Cerebellar nuclear complex (tissue), 1 donor: ENCODE measurements around the gene DENND4A.

Experiments used
- DNase-seq, 2 experiments: peaks; one replicate each; lab custom pipeline; 2025; lab: John Stamatoyannopoulos, UW

DENND4A gene

GRCh38 chr15:65792138-65792987, at the start of gene DENND4A:
Gene DENND4A (minus strand): TSS chr15:65792293. CDS start chr15:65756450, 35,843 bp downstream.
- peak; percentile 76 to 86 for DNase-seq

- no peak for DNase-seq
Observed at GRCh38 chr15:65841121-65841930, 49.2 kb upstream of the DENND4A start.

GRCh38 chr15:65839985-65840384, 47.9 kb upstream of the DENND4A start:
- no peak for DNase-seq

- DNase-seq = no peak
Observed at GRCh38 chr15:65839354-65839901, 47.3 kb upstream of the DENND4A start.

GRCh38 chr15:65837301-65838294, 45.5 kb upstream of the DENND4A start:
- DNase-seq = no peak

GRCh38 chr15:65836665-65837064, 44.6 kb upstream of the DENND4A start:
- DNase-seq = no peak

- no peak for DNase-seq
Observed at GRCh38 chr15:65835447-65835846, 43.4 kb upstream of the DENND4A start.

- DNase-seq = no peak
Observed at GRCh38 chr15:65834603-65835282, 42.6 kb upstream of the DENND4A start.

- no peak for DNase-seq
Observed at GRCh38 chr15:65833501-65834205, 41.6 kb upstream of the DENND4A start.

- DNase-seq = peak; percentile 81 to 94
Observed at GRCh38 chr15:65832549-65833364, 40.7 kb upstream of the DENND4A start.

GRCh38 chr15:65829130-65829764, 37.2 kb upstream of the DENND4A start:
- DNase-seq = no peak

- no peak for DNase-seq
Observed at GRCh38 chr15:65828585-65828984, 36.5 kb upstream of the DENND4A start.

- DNase-seq = no peak
Observed at GRCh38 chr15:65827065-65827464, 35.0 kb upstream of the DENND4A start.

- DNase-seq = no peak
Observed at GRCh38 chr15:65824941-65825544, 33.0 kb upstream of the DENND4A start.

- no peak for DNase-seq
Observed at GRCh38 chr15:65824031-65824743, 32.1 kb upstream of the DENND4A start.

GRCh38 chr15:65822316-65822715, 30.2 kb upstream of the DENND4A start:
- DNase-seq = no peak

- DNase-seq = no peak
Observed at GRCh38 chr15:65821070-65821469, 29.0 kb upstream of the DENND4A start.

- DNase-seq = no peak
Observed at GRCh38 chr15:65819563-65819960, 27.5 kb upstream of the DENND4A start.
